NCI-H748 treated with DMSO at 0.1 percent for 48 hours (cell line): ENCODE results near the gene BRD1.
"Not testable (repeated sequence)": the region's sequence is repeated elsewhere in the genome, so short reads cannot be mapped to it uniquely, and the experiment has no call there.

Experiments
- DNase-seq: peaks from one replicate; lab custom pipeline; 2025; lab: John Stamatoyannopoulos, UW

BRD1 gene

GRCh38 chr22:49768951-49769690 lies 58.6 kb downstream of the BRD1 start:
- no peak for DNase-seq

- no peak for DNase-seq
These were observed 59.4 kb downstream of the BRD1 start for GRCh38 chr22:49768077-49768910.

GRCh38 chr22:49767355-49768062 lies 60.2 kb downstream of the BRD1 start:
- DNase-seq, result peak; percentile 55

- DNase-seq, result no peak
These were observed 61.7 kb downstream of the BRD1 start for GRCh38 chr22:49765951-49766350.

- DNase-seq, result no peak
These were observed 62.4 kb downstream of the BRD1 start for GRCh38 chr22:49765091-49765771.

- DNase-seq, result no peak
These were observed 63.5 kb downstream of the BRD1 start for GRCh38 chr22:49764127-49764581.

GRCh38 chr22:49763696-49764095 lies 64.0 kb downstream of the BRD1 start:
- no peak for DNase-seq

GRCh38 chr22:49763138-49763537 lies 64.5 kb downstream of the BRD1 start:
- DNase-seq, result peak; percentile 7

- not testable (repeated sequence) for DNase-seq
These were observed 65.1 kb downstream of the BRD1 start for GRCh38 chr22:49762571-49762970.

- no peak for DNase-seq
These were observed 65.8 kb downstream of the BRD1 start for GRCh38 chr22:49761836-49762235.

- no peak for DNase-seq
These were observed 66.8 kb downstream of the BRD1 start for GRCh38 chr22:49760630-49761571.

- no peak for DNase-seq
These were observed 67.4 kb downstream of the BRD1 start for GRCh38 chr22:49760280-49760629.

GRCh38 chr22:49756676-49757075 lies 71.0 kb downstream of the BRD1 start:
- no peak for DNase-seq

- no peak for DNase-seq
These were observed 71.5 kb downstream of the BRD1 start for GRCh38 chr22:49756201-49756600.

- DNase-seq, result no peak
These were observed 72.1 kb downstream of the BRD1 start for GRCh38 chr22:49755631-49756001.

- DNase-seq, result no peak
These were observed 72.7 kb downstream of the BRD1 start for GRCh38 chr22:49754696-49755630.

GRCh38 chr22:49753961-49754695 lies 73.5 kb downstream of the BRD1 start:
- peak; percentile 22 for DNase-seq

- no peak for DNase-seq
These were observed 74.3 kb downstream of the BRD1 start for GRCh38 chr22:49753276-49753890.
